HEK293 (cell line): Measurements from ENCODE around the gene TSPAN7.

ENCODE experiments used
- CTCF ChIA-PET: fragments of 350-600 bp; formaldehyde crosslinking; extraction: SDS; loops from one replicate; lab custom pipeline; 2021; ENCODE audit warnings: antibody characterized with exemption; lab: Yijun Ruan, JAX
- POLR2A ChIA-PET: fragments of 300-600 bp; formaldehyde crosslinking; extraction: SDS; loops from one replicate; lab custom pipeline; 2020; ENCODE audit warnings: antibody characterized with exemption, inconsistent platforms; lab: Yijun Ruan, JAX
- H3K27ac ChIP-seq: fragments of 200-500 bp; sonication (Bioruptor generic); 2 replicates; pipeline ENCODE4 v1.5.1; 2014; ENCODE audit warnings: low read depth, low read length, control low read depth, inconsistent platforms; ENCODE audit errors: extremely low read depth
- H3K36me3 ChIP-seq, 2 experiments: fragments of 200-500 bp in 1 of 2; sonication (Bioruptor generic) in 1 of 2; 1 replicate in 1 of 2; 2 replicates in 1 of 2; pipeline ENCODE4 v1.5.1; 2014 to 2017; ENCODE audit warnings: inconsistent platforms in 2 of 2, low read length in 2 of 2; ENCODE audit not compliant: control insufficient read depth in 2 of 2, insufficient read depth in 1 of 2
- H3K4me1 ChIP-seq: fragments of 200-500 bp; sonication (Bioruptor generic); 2 replicates; pipeline ENCODE4 v1.5.1; 2014; ENCODE audit warnings: mild to moderate bottlenecking, low read length, inconsistent platforms; ENCODE audit not compliant: control insufficient read depth, insufficient read depth
- H3K4me3 ChIP-seq: 2 replicates; pipeline ENCODE4 v1.5.1; 2011; ENCODE audit warnings: low read depth, mild to moderate bottlenecking, control low read depth, low read length, moderate library complexity
- H3K9me3 ChIP-seq: fragments of 200-500 bp; sonication (Bioruptor generic); 2 replicates; pipeline ENCODE4 v1.5.1; 2014; ENCODE audit warnings: low read depth, low read length, inconsistent platforms; ENCODE audit not compliant: control insufficient read depth, insufficient read depth
- HOXD13 ChIP-seq: sonication (generic); formaldehyde crosslinking; IDR thresholded peaks from 2 replicates; pipeline ENCODE4 v1.8.0; 2022; ENCODE audit warnings: missing genetic modification reagents, borderline replicate concordance
- OVOL3 ChIP-seq: fragments of 450-650 bp; formaldehyde crosslinking; IDR thresholded peaks from 2 replicates; pipeline ENCODE4 v1.5.1; 2016; ENCODE audit warnings: missing biosample characterization, missing genetic modification characterization
- ZBTB1 ChIP-seq: fragments of 450-650 bp; formaldehyde crosslinking; IDR thresholded peaks from 2 replicates; pipeline ENCODE4 v1.5.1; 2016; ENCODE audit warnings: missing biosample characterization, missing genetic modification characterization
- ZBTB21 ChIP-seq: fragments of 450-650 bp; formaldehyde crosslinking; IDR thresholded peaks from 2 replicates; pipeline ENCODE4 v1.5.1; 2017; ENCODE audit warnings: missing biosample characterization, missing genetic modification characterization
- ZBTB7A ChIP-seq: fragments of 450-650 bp; formaldehyde crosslinking; IDR thresholded peaks from 2 replicates; pipeline ENCODE4 v1.5.1; 2016; ENCODE audit warnings: low read depth, missing biosample characterization, missing genetic modification characterization
- ZIC2 ChIP-seq: fragments of 450-650 bp; formaldehyde crosslinking; IDR thresholded peaks from 2 replicates; pipeline ENCODE4 v1.5.1; 2016; ENCODE audit warnings: missing biosample characterization, missing genetic modification characterization
- ZNF132 ChIP-seq: fragments of 450-650 bp; formaldehyde crosslinking; IDR thresholded peaks from 2 replicates; pipeline ENCODE4 v1.5.1; 2017; ENCODE audit warnings: missing biosample characterization, missing genetic modification characterization, borderline replicate concordance
- ZNF175 ChIP-seq: fragments of 450-650 bp; formaldehyde crosslinking; IDR thresholded peaks from 2 replicates; pipeline ENCODE4 v1.5.1; 2016; ENCODE audit warnings: missing biosample characterization, missing genetic modification characterization
- ZNF324 ChIP-seq: fragments of 450-650 bp; formaldehyde crosslinking; IDR thresholded peaks from 2 replicates; pipeline ENCODE4 v1.5.1; 2016; ENCODE audit warnings: missing biosample characterization, missing genetic modification characterization
- ZNF341 ChIP-seq: fragments of 450-650 bp; formaldehyde crosslinking; IDR thresholded peaks from 2 replicates; pipeline ENCODE4; 2016; ENCODE audit warnings: low read depth, missing biosample characterization, missing genetic modification characterization
- ZNF362 ChIP-seq: fragments of 450-650 bp; formaldehyde crosslinking; IDR thresholded peaks from 2 replicates; pipeline ENCODE4 v1.5.1; 2016; ENCODE audit warnings: missing biosample characterization, missing genetic modification characterization
- ZNF530 ChIP-seq: fragments of 450-650 bp; formaldehyde crosslinking; IDR thresholded peaks from 2 replicates; pipeline ENCODE4 v1.5.1; 2016; ENCODE audit warnings: low read depth, missing biosample characterization, missing genetic modification characterization
- ZNF585B ChIP-seq: fragments of 450-650 bp; formaldehyde crosslinking; IDR thresholded peaks from 2 replicates; pipeline ENCODE4 v1.5.1; 2016; ENCODE audit warnings: missing biosample characterization, missing genetic modification characterization
- ZNF596 ChIP-seq: fragments of 450-650 bp; IDR thresholded peaks from 2 replicates; pipeline ENCODE4 v1.5.0; 2018; ENCODE audit warnings: missing biosample characterization, mild to moderate bottlenecking, missing genetic modification characterization, moderate library complexity
- ZNF610 ChIP-seq: fragments of 450-650 bp; formaldehyde crosslinking; IDR thresholded peaks from 2 replicates; pipeline ENCODE4 v1.5.1; 2016; ENCODE audit warnings: missing biosample characterization, missing genetic modification characterization, borderline replicate concordance
- ZNF639 ChIP-seq: fragments of 450-650 bp; formaldehyde crosslinking; IDR thresholded peaks from 2 replicates; pipeline ENCODE4 v1.5.1; 2016; ENCODE audit warnings: missing biosample characterization, missing genetic modification characterization
- ZNF776 ChIP-seq: fragments of 450-650 bp; formaldehyde crosslinking; IDR thresholded peaks from 2 replicates; pipeline ENCODE4 v1.5.0; 2017; ENCODE audit warnings: missing biosample characterization, missing genetic modification characterization, borderline replicate concordance
- ZNF785 ChIP-seq: fragments of 450-650 bp; formaldehyde crosslinking; IDR thresholded peaks from 2 replicates; pipeline ENCODE4 v1.5.1; 2016; ENCODE audit warnings: missing biosample characterization, missing genetic modification characterization
- ZNF837 ChIP-seq: fragments of 450-650 bp; formaldehyde crosslinking; IDR thresholded peaks from 2 replicates; pipeline ENCODE4 v1.5.1; 2016; ENCODE audit warnings: missing biosample characterization, missing genetic modification characterization
- TF ChIP-seq, protein P1 (sequence below): fragments of 450-650 bp; formaldehyde crosslinking; IDR thresholded peaks from 2 replicates; pipeline ENCODE4 v1.5.1; 2016; ENCODE audit warnings: missing biosample characterization, missing genetic modification characterization
- TF ChIP-seq, protein P2 (sequence below): fragments of 450-650 bp; formaldehyde crosslinking; IDR thresholded peaks from 2 replicates; pipeline ENCODE4 v1.5.1; 2017; ENCODE audit warnings: missing biosample characterization, missing genetic modification characterization
- TF ChIP-seq, protein P3 (sequence below): fragments of 450-650 bp; formaldehyde crosslinking; IDR thresholded peaks from 2 replicates; pipeline ENCODE4 v1.5.1; 2016; ENCODE audit warnings: missing biosample characterization, missing genetic modification characterization
- TF ChIP-seq, protein P4 (sequence below): fragments of 450-650 bp; formaldehyde crosslinking; IDR thresholded peaks from 2 replicates; pipeline ENCODE4 v1.5.1; 2016; ENCODE audit warnings: missing biosample characterization, missing genetic modification characterization

TSPAN7 gene

GRCh38 chrX:38538134-38538533 is 23.2 kb upstream of the TSPAN7 start (continued):
- TF ChIP-seq OVOL3 (no peak), ZNF132 (tag by site-specific recombination) (no peak), HOXD13 (no peak), ZBTB7A (no peak), ZNF175 (no peak), ZNF639 (no peak), ZNF341 (tag by site-specific recombination) (no peak), ZNF324 (tag by site-specific recombination) (no peak), ZNF596 (tag by site-specific recombination) (no peak), ZNF610 (tag by site-specific recombination) (no peak)
- TF ChIP-seq, protein P1, sequence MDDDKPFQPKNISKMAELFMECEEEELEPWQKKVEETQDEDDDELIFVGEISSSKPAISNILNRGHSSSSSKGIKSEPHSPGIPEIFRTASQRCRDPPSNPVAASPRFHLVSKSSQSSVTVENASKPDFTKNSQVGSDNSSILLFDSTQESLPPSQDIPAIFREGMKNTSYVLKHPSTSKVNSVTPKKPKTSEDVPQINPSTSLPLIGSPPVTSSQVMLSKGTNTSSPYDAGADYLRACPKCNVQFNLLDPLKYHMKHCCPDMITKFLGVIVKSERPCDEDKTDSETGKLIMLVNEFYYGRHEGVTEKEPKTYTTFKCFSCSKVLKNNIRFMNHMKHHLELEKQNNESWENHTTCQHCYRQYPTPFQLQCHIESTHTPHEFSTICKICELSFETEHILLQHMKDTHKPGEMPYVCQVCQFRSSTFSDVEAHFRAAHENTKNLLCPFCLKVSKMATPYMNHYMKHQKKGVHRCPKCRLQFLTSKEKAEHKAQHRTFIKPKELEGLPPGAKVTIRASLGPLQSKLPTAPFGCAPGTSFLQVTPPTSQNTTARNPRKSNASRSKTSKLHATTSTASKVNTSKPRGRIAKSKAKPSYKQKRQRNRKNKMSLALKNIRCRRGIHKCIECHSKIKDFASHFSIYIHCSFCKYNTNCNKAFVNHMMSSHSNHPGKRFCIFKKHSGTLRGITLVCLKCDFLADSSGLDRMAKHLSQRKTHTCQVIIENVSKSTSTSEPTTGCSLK (tag by site-specific recombination), result no peak
- TF ChIP-seq, all 188 proteins: peak for 0

GRCh38 chrX:38539748-38540147 is 21.6 kb upstream of the TSPAN7 start:
- no peak overlapping the region for H3K27ac ChIP-seq
- no peaks in the 10 kb centered on the region for H3K9me3 ChIP-seq
- no peaks in the 10 kb centered on the region for H3K4me1 ChIP-seq
- H3K4me3 ChIP-seq, result no peak overlapping the region
- TF ChIP-seq ZNF837 (no peak), ZNF785 (tag by site-specific recombination) (no peak)
- CTCF ChIA-PET, result interaction anchor here (0.7 kb wide), 1 partner anchor 269 kb away, joined by 3 read pairs; no protein-coding TSS in a partner anchor
- H3K36me3 ChIP-seq, result no peaks in the 10 kb centered on the region
- POLR2A ChIA-PET, result interaction anchor here (0.6 kb wide), 1 partner anchor 29 kb away, joined by 4 read pairs; no protein-coding TSS in a partner anchor

DNA sequence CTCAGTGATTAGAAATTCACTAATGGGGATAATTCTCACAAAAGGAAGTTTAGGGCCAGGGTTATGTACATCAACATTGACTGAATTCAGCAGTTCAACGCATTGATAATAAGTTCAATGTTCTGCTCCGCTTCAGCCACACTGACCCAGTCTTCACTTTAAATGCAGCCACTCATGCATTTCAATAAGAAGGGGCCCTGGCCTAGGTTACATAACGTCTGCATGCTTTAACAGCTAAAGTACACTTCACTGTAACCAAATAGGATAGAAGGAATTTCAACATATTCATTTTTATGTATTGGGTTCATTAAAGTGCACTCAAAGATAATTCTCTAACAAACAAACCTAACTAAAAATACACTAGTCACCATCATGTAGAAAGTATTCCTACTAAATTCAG is 12.8 kb upstream of the TSPAN7 start:
- no peaks in the 10 kb centered on the region for H3K4me1 ChIP-seq
- ChIA-PET CTCF (no interaction called here), POLR2A (no interaction called here)
- H3K27ac ChIP-seq, result no peak overlapping the region
- no peak overlapping the region for H3K4me3 ChIP-seq
- H3K36me3 ChIP-seq, result no peaks in the 10 kb centered on the region
- no peaks in the 10 kb centered on the region; the same call in 1 of the 2 replicates for H3K9me3 ChIP-seq
- TF ChIP-seq, protein P2, sequence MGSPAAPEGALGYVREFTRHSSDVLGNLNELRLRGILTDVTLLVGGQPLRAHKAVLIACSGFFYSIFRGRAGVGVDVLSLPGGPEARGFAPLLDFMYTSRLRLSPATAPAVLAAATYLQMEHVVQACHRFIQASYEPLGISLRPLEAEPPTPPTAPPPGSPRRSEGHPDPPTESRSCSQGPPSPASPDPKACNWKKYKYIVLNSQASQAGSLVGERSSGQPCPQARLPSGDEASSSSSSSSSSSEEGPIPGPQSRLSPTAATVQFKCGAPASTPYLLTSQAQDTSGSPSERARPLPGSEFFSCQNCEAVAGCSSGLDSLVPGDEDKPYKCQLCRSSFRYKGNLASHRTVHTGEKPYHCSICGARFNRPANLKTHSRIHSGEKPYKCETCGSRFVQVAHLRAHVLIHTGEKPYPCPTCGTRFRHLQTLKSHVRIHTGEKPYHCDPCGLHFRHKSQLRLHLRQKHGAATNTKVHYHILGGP, result no peak
- no peak for TF ChIP-seq ZNF530
- TF ChIP-seq ZBTB21 (tag by site-specific recombination), result no peak
- TF ChIP-seq ZIC2 (tag by site-specific recombination), result no peak
- TF ChIP-seq ZNF776, result no peak
- TF ChIP-seq ZBTB7A, result no peak
- TF ChIP-seq, protein P3, sequence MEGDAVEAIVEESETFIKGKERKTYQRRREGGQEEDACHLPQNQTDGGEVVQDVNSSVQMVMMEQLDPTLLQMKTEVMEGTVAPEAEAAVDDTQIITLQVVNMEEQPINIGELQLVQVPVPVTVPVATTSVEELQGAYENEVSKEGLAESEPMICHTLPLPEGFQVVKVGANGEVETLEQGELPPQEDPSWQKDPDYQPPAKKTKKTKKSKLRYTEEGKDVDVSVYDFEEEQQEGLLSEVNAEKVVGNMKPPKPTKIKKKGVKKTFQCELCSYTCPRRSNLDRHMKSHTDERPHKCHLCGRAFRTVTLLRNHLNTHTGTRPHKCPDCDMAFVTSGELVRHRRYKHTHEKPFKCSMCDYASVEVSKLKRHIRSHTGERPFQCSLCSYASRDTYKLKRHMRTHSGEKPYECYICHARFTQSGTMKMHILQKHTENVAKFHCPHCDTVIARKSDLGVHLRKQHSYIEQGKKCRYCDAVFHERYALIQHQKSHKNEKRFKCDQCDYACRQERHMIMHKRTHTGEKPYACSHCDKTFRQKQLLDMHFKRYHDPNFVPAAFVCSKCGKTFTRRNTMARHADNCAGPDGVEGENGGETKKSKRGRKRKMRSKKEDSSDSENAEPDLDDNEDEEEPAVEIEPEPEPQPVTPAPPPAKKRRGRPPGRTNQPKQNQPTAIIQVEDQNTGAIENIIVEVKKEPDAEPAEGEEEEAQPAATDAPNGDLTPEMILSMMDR, result no peak
- TF ChIP-seq ZNF362, result no peak
- TF ChIP-seq ZNF585B (tag by site-specific recombination), result no peak
- TF ChIP-seq, protein P4, sequence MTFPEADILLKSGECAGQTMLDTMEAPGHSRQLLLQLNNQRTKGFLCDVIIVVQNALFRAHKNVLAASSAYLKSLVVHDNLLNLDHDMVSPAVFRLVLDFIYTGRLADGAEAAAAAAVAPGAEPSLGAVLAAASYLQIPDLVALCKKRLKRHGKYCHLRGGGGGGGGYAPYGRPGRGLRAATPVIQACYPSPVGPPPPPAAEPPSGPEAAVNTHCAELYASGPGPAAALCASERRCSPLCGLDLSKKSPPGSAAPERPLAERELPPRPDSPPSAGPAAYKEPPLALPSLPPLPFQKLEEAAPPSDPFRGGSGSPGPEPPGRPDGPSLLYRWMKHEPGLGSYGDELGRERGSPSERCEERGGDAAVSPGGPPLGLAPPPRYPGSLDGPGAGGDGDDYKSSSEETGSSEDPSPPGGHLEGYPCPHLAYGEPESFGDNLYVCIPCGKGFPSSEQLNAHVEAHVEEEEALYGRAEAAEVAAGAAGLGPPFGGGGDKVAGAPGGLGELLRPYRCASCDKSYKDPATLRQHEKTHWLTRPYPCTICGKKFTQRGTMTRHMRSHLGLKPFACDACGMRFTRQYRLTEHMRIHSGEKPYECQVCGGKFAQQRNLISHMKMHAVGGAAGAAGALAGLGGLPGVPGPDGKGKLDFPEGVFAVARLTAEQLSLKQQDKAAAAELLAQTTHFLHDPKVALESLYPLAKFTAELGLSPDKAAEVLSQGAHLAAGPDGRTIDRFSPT, result no peak
- TF ChIP-seq ZNF785 (tag by site-specific recombination), result no peak
- TF ChIP-seq ZBTB1, result no peak
